NCI-H187 (cell line): ENCODE measurements around the gene GLRA1.

Experiments
- DNase-seq, 2 experiments: peaks; one replicate each; lab custom pipeline; 2025; lab: John Stamatoyannopoulos, UW

The GLRA1 gene

DNA sequence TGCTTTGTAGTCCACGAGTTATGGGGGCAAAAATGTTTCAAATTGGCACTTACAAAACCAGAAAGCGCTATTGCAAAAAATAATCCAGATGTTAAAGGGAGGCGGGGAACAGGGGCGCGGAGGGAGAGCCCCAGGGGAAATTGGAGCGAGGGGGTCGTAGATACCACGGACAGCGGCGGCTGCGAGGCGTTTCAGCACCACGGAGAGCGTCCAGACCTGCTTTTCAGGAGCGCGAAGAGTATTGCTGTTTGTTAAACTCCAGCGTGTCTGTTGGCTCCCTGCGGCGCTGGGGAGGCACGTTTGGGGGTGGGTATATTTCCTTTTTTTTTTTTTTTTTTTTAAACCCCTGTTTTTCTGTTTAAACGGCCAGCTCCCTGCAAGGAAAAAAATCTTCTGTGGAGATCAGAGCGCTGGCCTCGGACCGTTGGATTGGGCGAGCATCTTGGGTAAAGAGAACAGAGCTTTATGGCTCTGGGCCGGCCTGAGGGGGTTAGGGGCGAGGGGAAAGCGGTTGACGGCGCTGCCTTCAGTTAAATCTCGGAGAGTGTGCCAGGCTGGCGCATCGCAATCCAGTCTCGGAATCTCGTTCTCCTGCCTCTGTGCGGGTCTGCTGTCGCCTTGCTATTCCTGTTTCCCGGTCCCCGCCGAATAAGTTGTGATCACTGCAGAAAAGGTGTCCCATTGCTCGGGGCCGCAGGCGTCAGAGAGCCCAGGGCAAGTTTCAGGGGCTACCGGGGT lies at the start of gene GLRA1:
GLRA1 (minus strand) TSS at position 288 of the 738 bp plus-strand sequence. CDS start 302 bp downstream, outside the sequence.
- no peak for DNase-seq

- DNase-seq, result no peak
Measured at GRCh38 chr5:151970885-151971284, 46.2 kb upstream of the GLRA1 start.

DNA sequence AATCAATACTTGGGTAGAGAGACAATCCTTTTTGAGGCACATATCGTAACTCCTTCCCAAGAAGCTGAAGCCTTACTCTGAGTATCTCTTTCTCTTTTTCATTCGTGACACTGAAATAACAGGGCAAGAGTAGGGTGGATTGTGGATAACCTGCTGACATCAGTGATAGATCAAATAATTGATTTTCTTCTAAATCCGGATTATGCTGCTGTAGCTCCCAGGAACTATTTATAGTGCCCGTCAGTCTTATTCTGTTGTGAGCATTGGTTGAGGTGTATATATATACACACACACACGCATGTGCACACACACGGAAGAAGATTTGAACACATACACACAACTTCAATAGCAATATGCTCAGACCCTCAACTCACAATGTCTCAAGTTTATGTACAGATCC lies 43.2 kb upstream of the GLRA1 start:
- no peak for DNase-seq

DNA sequence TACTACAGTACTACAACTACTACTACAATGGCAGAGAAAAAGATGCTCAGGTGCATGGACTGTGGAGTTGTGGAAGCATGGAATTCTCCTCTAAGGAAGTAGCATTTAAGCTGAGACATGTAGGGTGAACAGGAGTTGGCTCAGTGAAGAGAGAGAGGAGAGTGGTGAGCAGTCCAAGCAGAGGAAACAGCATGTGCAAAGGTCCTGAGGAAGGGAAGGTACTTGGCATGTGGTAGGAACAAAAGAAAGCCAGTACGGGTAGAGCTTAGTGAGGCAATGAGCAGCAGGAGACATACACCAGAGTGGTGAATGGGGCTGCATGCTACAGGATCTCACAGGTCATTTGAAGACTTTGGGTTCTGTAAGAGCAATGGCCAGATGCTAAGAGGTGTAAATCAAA lies 41.4 kb upstream of the GLRA1 start:
- DNase-seq, result no peak

- DNase-seq, result no peak
Measured at GRCh38 chr5:151964471-151964870, 39.8 kb upstream of the GLRA1 start.

DNA sequence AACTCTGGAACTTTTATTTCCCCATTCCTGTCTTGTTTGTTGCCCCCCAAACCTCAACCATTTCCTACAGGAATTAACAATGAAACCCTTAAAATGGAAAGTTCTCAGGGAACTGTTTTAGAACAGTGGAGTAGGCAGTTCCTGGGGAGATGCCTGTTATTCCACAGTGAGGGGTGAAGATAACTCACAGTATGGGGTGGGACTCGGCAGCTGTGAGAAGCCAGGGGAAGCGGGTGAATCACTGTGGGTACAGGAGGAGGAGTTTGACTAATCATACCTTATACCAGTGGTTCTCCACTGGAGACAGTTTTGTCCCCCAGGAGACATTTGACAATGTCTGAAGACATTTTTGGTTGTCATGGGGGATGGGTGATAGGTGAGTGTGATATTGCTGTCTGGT lies 36.9 kb upstream of the GLRA1 start:
- no peak for DNase-seq

- no peak for DNase-seq
Measured at GRCh38 chr5:151958111-151958510, 33.5 kb upstream of the GLRA1 start.

GRCh38 chr5:151956725-151957124 lies 32.1 kb upstream of the GLRA1 start:
- no peak for DNase-seq

GRCh38 chr5:151954255-151954654 lies 29.6 kb upstream of the GLRA1 start:
- no peak for DNase-seq

DNA sequence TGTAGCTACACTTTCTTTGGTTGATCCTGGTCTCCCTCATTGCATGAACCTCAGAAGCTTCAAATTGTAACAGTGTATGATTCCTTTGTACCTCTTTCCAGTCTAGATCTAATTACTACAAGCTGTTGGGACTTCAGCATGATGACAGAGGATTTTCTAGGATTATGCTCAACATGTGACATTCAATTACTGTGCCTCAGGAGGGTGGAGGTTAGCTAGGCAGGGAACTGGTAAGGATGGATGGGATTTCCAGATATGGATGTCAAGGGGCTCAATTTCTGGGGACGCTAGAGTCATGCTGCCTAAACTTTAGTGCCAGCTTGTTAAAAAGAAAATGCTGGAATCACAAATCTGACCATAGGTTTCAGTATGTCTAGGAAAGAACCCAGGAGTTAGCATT lies 29.2 kb upstream of the GLRA1 start:
- no peak for DNase-seq

DNA sequence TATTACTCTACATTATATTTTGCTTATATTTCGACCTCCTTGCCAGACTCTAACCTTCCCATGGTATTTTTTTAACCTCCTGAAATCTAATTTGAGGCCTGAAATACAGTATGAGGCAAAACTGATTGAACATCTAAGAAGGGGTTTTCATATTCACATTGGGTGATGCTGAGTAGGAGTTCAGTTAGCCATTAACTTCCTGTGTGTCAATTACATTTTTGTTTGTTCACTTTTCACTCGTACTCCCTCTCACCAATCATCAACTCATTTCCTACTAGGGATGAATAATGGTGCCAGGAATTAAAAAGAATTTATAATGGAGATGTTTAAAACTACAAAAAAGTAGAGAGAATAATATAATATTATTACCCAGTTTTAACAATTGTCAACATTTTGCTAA lies 27.6 kb upstream of the GLRA1 start:
- DNase-seq, result no peak

- DNase-seq, result no peak
Measured at GRCh38 chr5:151950706-151951105, 26.1 kb upstream of the GLRA1 start.

DNA sequence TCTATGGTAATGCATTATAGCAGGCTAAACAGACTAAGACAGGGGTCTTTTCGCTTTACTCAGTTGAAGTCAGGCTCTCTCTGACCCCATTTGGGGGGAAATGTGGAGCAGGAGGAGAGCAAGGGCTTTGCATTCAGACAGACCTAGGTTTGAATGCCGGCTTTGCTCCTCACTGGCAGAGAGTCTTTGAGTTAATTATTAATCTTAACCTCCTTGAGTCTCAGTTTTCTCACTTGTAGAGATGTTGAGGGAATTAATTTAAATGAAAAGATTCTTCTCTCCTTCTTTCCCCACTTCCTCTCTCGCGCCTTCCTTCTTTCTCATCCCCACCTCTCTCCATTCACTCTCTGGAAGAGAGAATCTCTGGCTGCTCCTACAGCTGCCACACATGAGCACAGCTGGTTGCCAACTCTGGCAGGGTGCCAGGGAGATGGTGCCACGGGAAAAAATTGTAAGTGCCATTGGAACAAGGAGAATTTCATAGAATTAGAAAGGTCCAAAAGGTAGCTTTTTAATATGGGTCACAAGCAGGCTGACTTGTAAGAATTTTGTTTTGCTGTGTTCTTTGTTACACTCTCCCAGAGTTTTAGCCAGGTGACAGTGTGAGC lies 25.2 kb upstream of the GLRA1 start:
- no peak for DNase-seq

GRCh38 chr5:151949113-151949512 lies 24.5 kb upstream of the GLRA1 start:
- DNase-seq, result no peak

- no peak for DNase-seq
Measured at GRCh38 chr5:151947931-151948608, 23.4 kb upstream of the GLRA1 start.

DNA sequence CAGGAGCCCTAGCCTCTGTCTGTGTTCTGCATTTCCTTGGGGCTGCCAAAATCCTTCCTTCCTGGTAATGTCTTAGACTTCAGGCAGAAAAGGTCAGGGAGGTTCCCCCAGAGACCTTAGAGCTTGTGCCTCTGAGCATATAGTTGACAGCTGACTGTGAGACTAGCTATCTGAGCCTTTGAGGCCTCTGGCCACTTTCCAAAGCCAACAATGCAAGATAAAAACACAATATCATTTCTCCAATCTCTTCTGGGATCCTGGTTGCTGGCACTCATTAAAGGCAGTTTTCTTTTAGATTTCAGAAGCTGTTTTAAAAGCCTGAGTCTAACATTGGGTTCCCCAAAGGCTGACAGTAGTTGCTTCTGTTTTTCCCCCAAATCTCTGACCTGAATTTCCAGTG lies 13.2 kb upstream of the GLRA1 start:
- DNase-seq, result no peak

- peak; percentile 37 to 49 for DNase-seq
Measured at GRCh38 chr5:151935135-151935695, 10.6 kb upstream of the GLRA1 start.

DNA sequence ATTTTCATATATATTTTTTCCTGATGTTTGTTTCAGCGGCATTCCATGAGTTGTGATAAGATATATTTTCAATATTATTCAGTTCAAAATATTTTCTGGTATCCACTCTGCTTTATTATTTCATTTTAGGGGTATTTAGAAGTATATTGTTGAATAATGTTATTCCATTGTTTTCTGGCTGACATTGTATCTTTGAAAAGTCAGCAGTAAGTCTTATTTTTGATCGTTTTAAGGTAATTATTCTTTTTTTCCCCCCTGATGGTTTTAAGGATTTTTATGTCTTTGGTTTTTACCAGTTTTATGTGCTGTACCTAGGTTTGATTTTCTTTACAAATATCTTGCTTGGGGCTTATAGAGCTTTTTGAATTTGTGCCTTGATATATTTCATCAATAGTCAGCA lies 6.6 kb upstream of the GLRA1 start:
- no peak for DNase-seq

- DNase-seq, result no peak
Measured at GRCh38 chr5:151926188-151926587, 1.5 kb upstream of the GLRA1 start.

DNA sequence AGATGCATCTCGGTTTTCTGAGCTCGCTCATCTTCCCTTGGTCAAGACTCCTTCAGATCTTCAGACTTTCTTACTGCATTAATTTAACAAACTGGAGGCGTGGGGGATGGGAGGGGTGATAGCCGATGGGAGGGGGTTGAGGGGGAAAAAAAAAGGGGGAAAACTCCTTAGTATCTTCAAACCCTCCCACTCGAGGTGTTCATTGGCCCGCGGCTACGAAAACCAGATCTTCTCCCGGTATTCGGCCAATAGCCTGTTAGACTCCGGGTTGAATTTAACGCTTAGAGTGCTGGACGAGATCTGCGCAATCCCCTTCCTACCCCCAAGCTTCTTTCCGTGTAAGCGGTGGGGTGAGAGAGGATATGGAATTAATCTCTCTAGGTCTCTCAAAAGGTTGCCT lies 689 bp upstream of the GLRA1 start:
- DNase-seq, result no peak

GRCh38 chr5:151923866-151924476 lies 680 bp downstream of the GLRA1 start:
- DNase-seq, result no peak

GRCh38 chr5:151921916-151922315 lies 2.7 kb downstream of the GLRA1 start:
- no peak for DNase-seq

DNA sequence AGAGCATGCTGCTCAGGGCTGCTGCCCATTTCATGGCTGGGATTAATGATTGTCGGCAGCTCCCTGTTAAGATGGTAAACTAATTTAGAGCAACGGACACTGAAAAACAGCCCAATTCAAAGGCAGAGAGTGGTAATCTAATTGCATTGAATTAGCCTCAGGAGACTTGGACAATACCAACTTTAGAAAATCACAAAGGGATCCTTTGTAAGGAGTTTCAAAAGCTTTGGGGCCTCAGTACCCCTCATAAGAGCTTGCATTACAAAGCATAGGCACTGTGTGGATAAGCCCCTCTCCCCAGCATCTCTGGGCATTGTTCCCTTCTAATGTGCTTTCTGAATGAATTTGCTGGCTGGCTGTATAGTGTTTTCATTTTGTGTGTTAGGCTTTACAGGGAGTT lies 6.7 kb downstream of the GLRA1 start:
- DNase-seq, result no peak
